ENCODE results near the gene FAF2.
"Not testable (repeated sequence)": the region's sequence is repeated elsewhere in the genome, so short reads cannot be mapped to it uniquely, and the experiment has no call there.

Gene FAF2

GRCh38 chr5:176458904-176459561, 10.8 kb downstream of the FAF2 start:
- no peak for DNase-seq (ENCODE audit: low spot score)

GRCh38 chr5:176461349-176461748, 13.2 kb downstream of the FAF2 start:
- no peak for DNase-seq (ENCODE audit: low spot score)

GRCh38 chr5:176463113-176463764, 15.1 kb downstream of the FAF2 start:
- no peak for DNase-seq (ENCODE audit: low spot score)

GRCh38 chr5:176466245-176466871, 18.2 kb downstream of the FAF2 start:
- DNase-seq (ENCODE audit: low spot score), result no peak

- no peak for DNase-seq (ENCODE audit: low spot score)
These were observed 21.1 kb downstream of the FAF2 start for GRCh38 chr5:176469296-176469695.

- DNase-seq (ENCODE audit: low spot score), result no peak
These were observed 22.4 kb downstream of the FAF2 start for GRCh38 chr5:176470539-176470938.

- DNase-seq (ENCODE audit: low spot score), result no peak
These were observed 22.9 kb downstream of the FAF2 start for GRCh38 chr5:176471098-176471497.

GRCh38 chr5:176473335-176474006, 25.3 kb downstream of the FAF2 start:
- DNase-seq (ENCODE audit: low spot score), result no peak

- DNase-seq (ENCODE audit: low spot score), result no peak
These were observed 26.3 kb downstream of the FAF2 start for GRCh38 chr5:176474476-176474875.

- DNase-seq (ENCODE audit: low spot score), result peak; percentile 27
These were observed 33.5 kb downstream of the FAF2 start for GRCh38 chr5:176481711-176482110.

- DNase-seq (ENCODE audit: low spot score), result no peak
These were observed 37.0 kb downstream of the FAF2 start for GRCh38 chr5:176485176-176485575.

- no peak for DNase-seq (ENCODE audit: low spot score)
These were observed 38.1 kb downstream of the FAF2 start for GRCh38 chr5:176486189-176486757.

- not testable (repeated sequence) for DNase-seq (ENCODE audit: low spot score)
These were observed 39.0 kb downstream of the FAF2 start for GRCh38 chr5:176487160-176487559.

GRCh38 chr5:176489077-176489476, 40.9 kb downstream of the FAF2 start:
- no peak for DNase-seq (ENCODE audit: low spot score)

GRCh38 chr5:176490301-176490700, 42.1 kb downstream of the FAF2 start:
- DNase-seq (ENCODE audit: low spot score), result no peak

- DNase-seq (ENCODE audit: low spot score), result no peak
These were observed 42.9 kb downstream of the FAF2 start for GRCh38 chr5:176491101-176491502.

- DNase-seq (ENCODE audit: low spot score), result no peak
These were observed 43.7 kb downstream of the FAF2 start for GRCh38 chr5:176491901-176492300.

- no peak for DNase-seq (ENCODE audit: low spot score)
These were observed 44.2 kb downstream of the FAF2 start for GRCh38 chr5:176492431-176492830.

GRCh38 chr5:176497852-176498251, 49.7 kb downstream of the FAF2 start:
- DNase-seq (ENCODE audit: low spot score), result no peak

GRCh38 chr5:176499273-176499672, 51.1 kb downstream of the FAF2 start:
- no peak for DNase-seq (ENCODE audit: low spot score)

- DNase-seq (ENCODE audit: low spot score), result no peak
These were observed 52.3 kb downstream of the FAF2 start for GRCh38 chr5:176500511-176500910.

- no peak for DNase-seq (ENCODE audit: low spot score)
These were observed 53.1 kb downstream of the FAF2 start for GRCh38 chr5:176501333-176501732.

- DNase-seq (ENCODE audit: low spot score), result no peak
These were observed 55.3 kb downstream of the FAF2 start for GRCh38 chr5:176503496-176503895.
